Glutamatergic neuron (in vitro differentiated cells): Measurements from ENCODE around the gene GPR107. TPM values are rescaled to one million over a fixed set of nuclear protein-coding genes. Genes with fewer than 3 reads are reported as not detected.
A peak's percentile ranks its signal among the peaks of the same experiment; 100 is the strongest.

ENCODE experiments used
- DNase-seq: peaks from one replicate; pipeline ENCODE4 v3.0.0; 2022
- H3K27ac Mint-ChIP-seq: one replicate; pipeline ENCODE4 v1.8.0; 2020; ENCODE audit warnings: mild to moderate bottlenecking, mixed read lengths, inconsistent platforms; ENCODE audit not compliant: unreplicated experiment
- H3K27me3 Mint-ChIP-seq: one replicate; pipeline ENCODE4 v1.8.0; 2020; ENCODE audit warnings: mild to moderate bottlenecking, moderate library complexity, mixed read lengths, inconsistent platforms; ENCODE audit not compliant: unreplicated experiment
- H3K36me3 Mint-ChIP-seq: one replicate; pipeline ENCODE4 v1.8.0; 2020; ENCODE audit warnings: mild to moderate bottlenecking, mixed read lengths, inconsistent platforms; ENCODE audit not compliant: unreplicated experiment
- H3K4me1 Mint-ChIP-seq: one replicate; pipeline ENCODE4 v1.8.0; 2020; ENCODE audit warnings: mild to moderate bottlenecking, low read depth, mixed read lengths, inconsistent platforms; ENCODE audit not compliant: unreplicated experiment
- H3K4me3 Mint-ChIP-seq: one replicate; pipeline ENCODE4 v1.8.0; 2020; ENCODE audit warnings: mild to moderate bottlenecking, mixed read lengths, inconsistent platforms; ENCODE audit not compliant: unreplicated experiment
- H3K9me3 Mint-ChIP-seq: one replicate; pipeline ENCODE4 v1.8.0; 2020; ENCODE audit warnings: mild to moderate bottlenecking, moderate library complexity, mixed read lengths, inconsistent platforms; ENCODE audit not compliant: unreplicated experiment
- CTCF ChIP-seq: fragments of 200-600 bp; sonication (generic); IDR thresholded peaks from one replicate; pipeline ENCODE4 v1.5.0; 2021; ENCODE audit not compliant: partially characterized antibody, unreplicated experiment
- total RNA-seq: library from RNA; stranded (reverse); fragmentation: NEBNext Ultra II Directional; extraction: Animal tissue kit (Norgen Biotek cat#: 25700); gene quantifications from one replicate; pipeline ENCODE4 v1.2.1, GENCODE V29; 2021; ENCODE audit not compliant: unreplicated experiment

The GPR107 gene
- total RNA-seq, 1 donor from 2014 or later = 48.2 TPM

- Mint-ChIP-seq H3K27me3 (peaks cover 11% of the 10 kb centered on the region), H3K4me3 (no peak overlapping the region), H3K4me1 (peaks cover 48% of the 10 kb centered on the region), H3K36me3 (no peaks in the 10 kb centered on the region), H3K27ac (peak overlapping the region; percentile 94), H3K9me3 (peaks cover 2% of the 10 kb centered on the region)
- TF ChIP-seq CTCF = no peak
- no peak for DNase-seq
These were observed 64.3 kb downstream of the GPR107 start for GRCh38 chr9:130117816-130118632.

GRCh38 chr9:130118841-130119518 is 65.3 kb downstream of the GPR107 start:
- peak; percentile 66 for DNase-seq
- H3K4me3 Mint-ChIP-seq = peak overlapping the region; percentile 78

GRCh38 chr9:130119519-130120298 is 66.0 kb downstream of the GPR107 start:
- peak overlapping the region; percentile 42 for H3K4me3 Mint-ChIP-seq
- H3K9me3 Mint-ChIP-seq = peaks cover 2% of the 10 kb centered on the region
- peaks cover 57% of the 10 kb centered on the region for H3K4me1 Mint-ChIP-seq
- H3K36me3 Mint-ChIP-seq = no peaks in the 10 kb centered on the region
- peaks cover 11% of the 10 kb centered on the region for H3K27me3 Mint-ChIP-seq
- no peak for TF ChIP-seq CTCF
- H3K27ac Mint-ChIP-seq = peak overlapping the region; percentile 94
- no peak for DNase-seq

More at GRCh38 chr9:130118841-130119518, 65.3 kb downstream of the GPR107 start:
- Mint-ChIP-seq H3K36me3 (no peaks in the 10 kb centered on the region), H3K27ac (peak overlapping the region; percentile 94), H3K27me3 (peaks cover 11% of the 10 kb centered on the region), H3K9me3 (peaks cover 2% of the 10 kb centered on the region), H3K4me1 (peaks cover 50% of the 10 kb centered on the region)
- no peak for TF ChIP-seq CTCF

- Mint-ChIP-seq H3K27me3 (peaks cover 12% of the 10 kb centered on the region), H3K4me3 (peak overlapping the region; percentile 28), H3K9me3 (peaks cover 3% of the 10 kb centered on the region), H3K36me3 (no peaks in the 10 kb centered on the region), H3K27ac (peak overlapping the region; percentile 86), H3K4me1 (peaks cover 58% of the 10 kb centered on the region)
- TF ChIP-seq CTCF = no peak
- no peak for DNase-seq
These were observed 66.5 kb downstream of the GPR107 start for GRCh38 chr9:130120299-130120587.
